Smooth muscle cell (in vitro differentiated cells): ENCODE data around the gene GUCY1B1. TPM values are rescaled to one million over a fixed set of nuclear protein-coding genes. Genes with fewer than 3 reads are reported as not detected.
A peak's percentile ranks its signal among the peaks of the same experiment; 100 is the strongest.

Experiments
- DNase-seq: peaks from one replicate; lab custom pipeline; 2025; ENCODE audit not compliant: unreplicated experiment; lab: John Stamatoyannopoulos, UW
- H2AFZ ChIP-seq: fragments of 200-600 bp; sonication (generic); 2 replicates; pipeline ENCODE4 v1.6.0; 2016; ENCODE audit warnings: antibody characterized with exemption, low read depth, mild to moderate bottlenecking
- H3F3A ChIP-seq: fragments of 200-600 bp; sonication (generic); 2 replicates; pipeline ENCODE4 v1.6.0; 2017; ENCODE audit warnings: antibody characterized with exemption, low read depth
- H3K27ac ChIP-seq: fragments of 200-600 bp; sonication (generic); 2 replicates; pipeline ENCODE4 v1.5.1; 2016; ENCODE audit warnings: low read depth, mild to moderate bottlenecking
- H3K27me3 ChIP-seq: fragments of 200-600 bp; sonication (generic); 2 replicates; pipeline ENCODE4 v1.6.1; 2016; ENCODE audit warnings: low read depth, mild to moderate bottlenecking
- H3K36me3 ChIP-seq: fragments of 200-600 bp; sonication (generic); 2 replicates; pipeline ENCODE4 v1.5.1; 2016; ENCODE audit warnings: low read depth
- H3K4me1 ChIP-seq: fragments of 200-600 bp; sonication (generic); 2 replicates; pipeline ENCODE4 v1.5.1; 2016; ENCODE audit warnings: low read depth
- H3K4me2 ChIP-seq: fragments of 200-600 bp; sonication (generic); 2 replicates; pipeline ENCODE4 v1.6.0; 2016; ENCODE audit warnings: mild to moderate bottlenecking
- H3K4me3 ChIP-seq: fragments of 200-600 bp; sonication (generic); 2 replicates; pipeline ENCODE4 v1.5.1; 2016; ENCODE audit warnings: mild to moderate bottlenecking
- H3K79me2 ChIP-seq: fragments of 200-600 bp; sonication (generic); 2 replicates; pipeline ENCODE4 v1.6.0; 2016; ENCODE audit warnings: low read depth, mild to moderate bottlenecking
- H3K9ac ChIP-seq: fragments of 200-600 bp; sonication (generic); 2 replicates; pipeline ENCODE4 v1.6.0; 2016; ENCODE audit warnings: low read depth
- H3K9me3 ChIP-seq: fragments of 200-600 bp; sonication (generic); replicated peaks from 2 replicates; pipeline ENCODE4 v1.5.1; 2016; ENCODE audit warnings: low read depth
- H4K20me1 ChIP-seq: fragments of 200-600 bp; sonication (generic); 2 replicates; pipeline ENCODE4 v1.6.0; 2016; ENCODE audit warnings: low read depth
- WGBS: methylation state at CpG from one replicate; pipeline ENCODE4 v1.1.7; 2016; ENCODE audit warnings: low lambda C conversion rate; 5-methylcytosine and 5-hydroxymethylcytosine counted together
- polyA plus RNA-seq: library from polyadenylated mRNA; unstranded; fragments of >200 nt; fragmentation: Nextera tagmentation; extraction: Ambion mirVana; gene quantifications from 2 replicates; pipeline ENCODE4 v1.2.1, GENCODE V29; 2016
- total RNA-seq: library from RNA; depleted of rRNA; stranded (reverse); fragments of >200 nt; gene quantifications from 2 replicates; pipeline ENCODE4 v1.2.3, GENCODE V29; 2014
- TF ChIP-seq, protein P1 (sequence below): fragments of 200-600 bp; sonication (generic); IDR thresholded peaks from 2 replicates; pipeline ENCODE4 v1.5.1; 2017; ENCODE audit warnings: borderline replicate concordance, mild to moderate bottlenecking, antibody characterized with exemption; ENCODE audit not compliant: insufficient read depth, poor library complexity, severe bottlenecking

GUCY1B1 gene
- total and polyA plus RNA-seq, 2 experiments from 2014 or later = 26.7 to 32.2 TPM

DNA sequence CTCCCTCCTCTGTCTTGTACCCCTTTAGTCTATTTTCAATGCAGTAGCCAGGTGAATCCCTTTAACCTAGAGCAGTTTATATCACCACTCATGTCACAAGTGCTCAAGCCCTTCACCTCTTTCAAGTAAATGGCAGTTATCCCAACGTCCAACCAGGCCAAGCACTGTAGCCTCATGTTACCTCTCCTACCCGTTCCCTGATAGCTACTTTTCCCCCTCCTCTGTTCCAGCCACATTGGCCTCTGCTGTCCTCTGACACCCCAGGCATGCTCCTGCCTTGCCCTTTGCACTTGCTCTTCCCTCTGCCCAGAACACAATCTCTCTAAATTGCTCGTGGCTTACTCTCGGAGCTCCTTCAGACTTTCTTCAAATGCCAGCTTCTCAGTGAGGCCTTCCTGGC, 15.2 kb downstream of the GUCY1B1 start:
- Histone ChIP-seq H3K27me3 (no peaks in the 10 kb centered on the region), H2AFZ (no peak overlapping the region), H3K4me1 (no peaks in the 10 kb centered on the region), H3K9ac (no peak overlapping the region), H3K27ac (no peak overlapping the region), H3F3A (no peaks in the 10 kb centered on the region), H3K36me3 (peaks cover 4% of the 10 kb centered on the region), H3K4me2 (no peak overlapping the region), H4K20me1 (no peaks in the 10 kb centered on the region), H3K9me3 (no peaks in the 10 kb centered on the region), H3K4me3 (no peak overlapping the region), H3K79me2 (no peaks in the 10 kb centered on the region)
- 88% methylated on average over 4 of the region's 4 CpGs for WGBS
- DNase-seq = no peak
- TF ChIP-seq, protein P1, sequence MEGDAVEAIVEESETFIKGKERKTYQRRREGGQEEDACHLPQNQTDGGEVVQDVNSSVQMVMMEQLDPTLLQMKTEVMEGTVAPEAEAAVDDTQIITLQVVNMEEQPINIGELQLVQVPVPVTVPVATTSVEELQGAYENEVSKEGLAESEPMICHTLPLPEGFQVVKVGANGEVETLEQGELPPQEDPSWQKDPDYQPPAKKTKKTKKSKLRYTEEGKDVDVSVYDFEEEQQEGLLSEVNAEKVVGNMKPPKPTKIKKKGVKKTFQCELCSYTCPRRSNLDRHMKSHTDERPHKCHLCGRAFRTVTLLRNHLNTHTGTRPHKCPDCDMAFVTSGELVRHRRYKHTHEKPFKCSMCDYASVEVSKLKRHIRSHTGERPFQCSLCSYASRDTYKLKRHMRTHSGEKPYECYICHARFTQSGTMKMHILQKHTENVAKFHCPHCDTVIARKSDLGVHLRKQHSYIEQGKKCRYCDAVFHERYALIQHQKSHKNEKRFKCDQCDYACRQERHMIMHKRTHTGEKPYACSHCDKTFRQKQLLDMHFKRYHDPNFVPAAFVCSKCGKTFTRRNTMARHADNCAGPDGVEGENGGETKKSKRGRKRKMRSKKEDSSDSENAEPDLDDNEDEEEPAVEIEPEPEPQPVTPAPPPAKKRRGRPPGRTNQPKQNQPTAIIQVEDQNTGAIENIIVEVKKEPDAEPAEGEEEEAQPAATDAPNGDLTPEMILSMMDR = no peak

DNA sequence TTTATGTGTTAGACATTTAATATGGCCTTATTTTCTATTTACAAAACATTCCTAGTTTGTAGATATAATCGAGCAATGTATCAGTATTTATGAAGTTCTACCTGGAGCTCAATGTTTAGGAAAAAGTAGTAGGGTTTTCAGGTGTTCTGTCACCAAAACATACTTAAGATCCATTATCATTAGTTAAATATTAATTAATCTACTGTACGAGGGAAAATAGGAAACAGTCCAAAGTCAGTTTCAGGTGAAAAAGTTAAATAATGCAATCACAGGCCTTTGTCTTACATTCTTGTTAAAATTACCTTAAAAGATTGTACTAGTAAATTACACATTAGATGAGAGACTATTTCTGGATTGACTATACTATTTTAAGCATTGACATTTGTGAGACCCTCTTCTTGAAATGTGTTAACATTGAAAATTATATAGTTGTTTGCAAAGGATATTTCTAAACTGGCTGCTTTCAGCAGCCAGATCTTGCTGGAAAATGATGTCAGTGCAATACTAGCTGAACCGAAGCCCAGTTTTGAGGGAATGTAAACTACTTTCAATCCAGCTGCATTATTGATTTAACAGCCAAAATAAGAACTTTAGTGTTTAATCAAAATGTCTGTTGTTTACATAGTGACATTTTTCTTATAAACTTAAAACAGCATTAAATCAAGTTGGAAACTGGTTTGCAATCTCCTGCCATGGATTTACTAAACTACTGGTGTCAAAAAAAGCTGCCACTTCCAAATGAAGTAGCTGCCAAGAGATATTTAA, 19.3 kb downstream of the GUCY1B1 start:
- TF ChIP-seq, protein P1 = no peak
- H3K4me2 ChIP-seq = no peak overlapping the region
- no peak for DNase-seq
- no peak overlapping the region for H3K4me3 ChIP-seq
- no peaks in the 10 kb centered on the region for H3K4me1 ChIP-seq
- WGBS = 77% methylated on average over 3 of the region's 3 CpGs
- H3F3A ChIP-seq = no peaks in the 10 kb centered on the region
- H3K27ac ChIP-seq = no peak overlapping the region
- no peaks in the 10 kb centered on the region for H3K9me3 ChIP-seq
- no peak overlapping the region for H2AFZ ChIP-seq
- H3K36me3 ChIP-seq = peaks cover 4% of the 10 kb centered on the region
- no peaks in the 10 kb centered on the region for H4K20me1 ChIP-seq
- H3K27me3 ChIP-seq = no peaks in the 10 kb centered on the region
- H3K9ac ChIP-seq = no peak overlapping the region
- H3K79me2 ChIP-seq = no peaks in the 10 kb centered on the region

DNA sequence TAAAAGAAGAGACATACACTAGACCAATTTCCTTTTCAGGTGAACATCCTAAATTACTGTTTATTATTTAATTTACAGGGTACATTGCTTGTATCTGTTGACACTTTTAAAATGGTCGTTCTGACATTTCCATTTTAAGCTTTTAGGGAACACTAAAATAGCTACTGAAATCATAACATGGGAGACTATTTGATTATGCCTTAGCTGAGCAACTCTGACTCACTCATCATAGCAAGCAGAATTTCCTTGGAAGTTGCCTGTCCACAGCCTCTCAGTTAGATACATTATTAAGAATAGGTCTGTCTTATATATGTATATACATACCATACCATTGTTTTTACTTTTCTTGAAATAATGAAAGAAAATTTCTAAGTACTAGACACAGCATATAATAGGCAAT, 22.0 kb downstream of the GUCY1B1 start:
- Histone ChIP-seq H3F3A (no peaks in the 10 kb centered on the region), H3K27ac (no peak overlapping the region), H3K4me2 (peak overlapping the region; percentile 23), H3K79me2 (no peaks in the 10 kb centered on the region), H3K27me3 (no peaks in the 10 kb centered on the region), H3K36me3 (peaks cover 4% of the 10 kb centered on the region), H3K4me3 (no peak overlapping the region), H2AFZ (no peak overlapping the region), H4K20me1 (no peaks in the 10 kb centered on the region), H3K9ac (no peak overlapping the region), H3K4me1 (no peaks in the 10 kb centered on the region), H3K9me3 (no peaks in the 10 kb centered on the region)
- TF ChIP-seq, protein P1 = no peak
- DNase-seq = no peak
- 16% methylated on average over 1 of the region's 1 CpG for WGBS
